ENCODE measurements around the gene LPAR1.

GRCh38 chr9:110968096-110968495 lies 70.2 kb downstream of the LPAR1 start:
- TF ChIP-seq, protein P1, sequence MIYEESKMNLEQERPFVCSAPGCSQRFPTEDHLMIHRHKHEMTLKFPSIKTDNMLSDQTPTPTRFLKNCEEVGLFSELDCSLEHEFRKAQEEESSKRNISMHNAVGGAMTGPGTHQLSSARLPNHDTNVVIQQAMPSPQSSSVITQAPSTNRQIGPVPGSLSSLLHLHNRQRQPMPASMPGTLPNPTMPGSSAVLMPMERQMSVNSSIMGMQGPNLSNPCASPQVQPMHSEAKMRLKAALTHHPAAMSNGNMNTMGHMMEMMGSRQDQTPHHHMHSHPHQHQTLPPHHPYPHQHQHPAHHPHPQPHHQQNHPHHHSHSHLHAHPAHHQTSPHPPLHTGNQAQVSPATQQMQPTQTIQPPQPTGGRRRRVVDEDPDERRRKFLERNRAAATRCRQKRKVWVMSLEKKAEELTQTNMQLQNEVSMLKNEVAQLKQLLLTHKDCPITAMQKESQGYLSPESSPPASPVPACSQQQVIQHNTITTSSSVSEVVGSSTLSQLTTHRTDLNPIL (CRISPR knock-in tag; IDR thresholded peaks at IDR 0.05; ENCODE audit: low read depth): no peak
- TF ChIP-seq ZFP30 (CRISPR knock-in tag; IDR thresholded peaks at IDR 0.05): no peak
- no peak for TF ChIP-seq TSHZ2 (CRISPR knock-in tag; IDR thresholded peaks at IDR 0.05)
- TF ChIP-seq PATZ1 (CRISPR knock-in tag; IDR thresholded peaks at IDR 0.05; ENCODE audit: borderline replicate concordance): no peak
- no peak for TF ChIP-seq SNAI2 (CRISPR knock-in tag; IDR thresholded peaks at IDR 0.05)
- TF ChIP-seq PPARA (CRISPR knock-in tag; IDR thresholded peaks at IDR 0.05; ENCODE audit: borderline replicate concordance): no peak
